Suppressor macrophage treated with lipopolysaccharide for 1 hour (primary cell): Measurements from ENCODE around the gene CETN1.

Source experiments
- DNase-seq, 3 donors: peaks; one replicate each; pipeline ENCODE4 v3.0.0-alpha.2; 2020 to 2022

Gene CETN1

GRCh38 chr18:627231-627630, 47.1 kb downstream of the CETN1 start:
- DNase-seq: peak; percentile 29 to 49 (median 37)

DNA sequence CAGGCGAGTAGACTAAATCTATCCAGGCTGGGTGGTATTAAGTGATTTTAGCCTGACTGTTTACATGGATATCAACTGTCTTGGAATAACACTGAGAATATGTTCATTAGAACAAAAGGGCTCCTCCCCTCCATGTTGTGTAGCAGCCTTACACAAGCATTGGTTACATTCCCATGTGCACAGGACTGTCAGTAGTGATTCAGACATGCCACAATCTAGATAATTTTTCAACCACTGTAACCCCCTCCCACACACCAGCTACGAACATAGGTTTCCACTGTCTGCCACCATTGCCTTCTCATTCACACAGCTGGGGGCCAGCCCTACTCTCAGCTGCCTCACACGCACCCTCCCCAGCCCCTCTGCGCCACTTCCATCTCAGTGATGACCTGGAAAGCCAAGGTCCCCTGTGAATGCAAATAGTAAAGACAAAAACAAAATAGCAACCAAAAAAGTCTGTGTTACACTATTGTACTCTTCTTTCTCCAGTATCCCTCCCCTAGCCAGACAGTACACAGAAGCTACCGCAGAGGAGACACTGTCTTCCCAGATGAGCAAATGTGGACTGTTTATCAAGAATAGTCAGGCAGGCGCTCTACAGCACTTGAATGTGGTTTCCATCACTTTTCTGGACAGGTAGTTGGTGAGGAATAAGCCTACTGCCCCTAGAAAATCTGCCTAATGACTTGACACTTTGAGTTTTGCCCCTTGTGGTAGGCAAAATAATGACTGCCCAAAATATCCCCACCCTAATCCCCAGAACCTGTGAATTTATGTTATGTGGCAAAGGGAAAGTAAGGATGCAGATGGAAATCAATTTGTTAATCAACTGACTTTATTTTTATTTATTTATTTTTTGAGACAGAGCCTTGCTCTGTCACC, 49.3 kb downstream of the CETN1 start:
- DNase-seq: no peak

DNA sequence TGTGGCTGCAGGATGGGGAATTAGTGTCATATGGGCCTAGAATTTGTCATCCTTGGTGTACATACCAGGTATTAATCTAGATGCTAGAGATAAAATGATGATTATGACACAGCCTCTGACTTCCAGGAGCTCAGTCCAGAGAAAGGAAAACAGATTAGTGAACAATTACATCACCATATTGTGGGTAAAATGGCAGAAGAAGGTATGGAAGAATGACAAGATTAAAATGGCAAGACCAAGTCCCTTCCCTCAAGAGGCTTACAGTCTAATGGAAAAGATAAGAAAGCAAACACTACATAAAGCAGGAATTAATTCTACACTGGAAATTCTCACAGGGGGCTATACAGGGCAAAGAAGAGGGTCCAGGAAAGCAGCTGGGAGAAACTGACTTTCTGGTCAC, 51.4 kb downstream of the CETN1 start:
- no peak for DNase-seq
